Fibroblast of lung (primary cell): ENCODE results near the gene MSANTD2.

Experiments
- CTCF ChIP-seq, 2 donors: IDR thresholded peaks in 1 of 2; conservative IDR thresholded peaks in 1 of 2; 1 replicate in 1 of 2; 2 replicates in 1 of 2; pipeline ENCODE4 v1.5.1; 2011 to 2012; ENCODE audit warnings: low read length in 2 of 2, control low read depth in 1 of 2, inconsistent platforms in 1 of 2, low read depth in 1 of 2, mild to moderate bottlenecking in 1 of 2
- EZH2 ChIP-seq: IDR thresholded peaks from 2 replicates; pipeline ENCODE4 v1.5.1; 2012; ENCODE audit warnings: low read length, control low read depth, mild to moderate bottlenecking; ENCODE audit errors: missing control alignments

DNA sequence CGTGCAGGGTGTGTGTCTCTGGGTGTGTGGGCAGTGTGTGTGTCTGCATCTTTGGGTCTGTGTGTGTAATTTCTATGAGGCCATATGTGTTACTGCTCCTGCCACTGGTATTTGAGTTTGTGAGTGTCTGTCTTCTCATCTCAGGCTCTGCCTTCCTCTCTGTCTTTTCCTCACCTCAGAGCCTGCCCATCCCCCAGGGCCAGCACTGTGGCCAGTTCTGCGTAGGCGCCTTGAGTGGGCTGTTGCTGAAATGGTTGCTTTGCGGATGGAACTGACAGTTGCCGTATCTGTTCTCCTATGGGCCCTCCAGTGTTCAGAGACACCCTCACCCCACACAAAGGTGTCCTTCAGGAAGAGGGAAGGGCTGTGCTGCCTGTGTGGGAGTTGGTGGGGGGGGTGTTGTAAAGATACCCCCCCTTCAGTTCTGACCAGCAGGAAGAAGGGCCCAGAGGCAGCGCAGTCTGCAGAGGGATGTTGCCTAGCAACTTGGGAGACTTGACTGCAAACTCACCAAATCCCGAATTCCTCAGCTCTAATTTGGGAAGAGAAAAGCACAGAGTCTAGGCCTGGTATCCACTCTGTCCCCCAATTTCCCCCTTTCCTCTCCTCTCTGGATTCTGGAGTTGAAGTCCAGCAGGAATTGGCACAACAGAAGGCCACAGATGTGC, 62.4 kb downstream of the MSANTD2 start:
- TF ChIP-seq CTCF (conservative IDR thresholded peaks at IDR 0.05 in 1 of 2, IDR thresholded peaks at IDR 0.05 in 1 of 2; ENCODE audit: low read depth in 1 of 2, low read length in 2 of 2) (no peak), EZH2 (no peak)
